Measurements from ENCODE around the gene ADGRL3. TPM values are rescaled to one million over a fixed set of nuclear protein-coding genes. Genes with fewer than 3 reads are reported as not detected.

ADGRL3 gene
- total and polyA plus RNA-seq, 2 donors (not counting 1 experiment from before 2014, with no cell fraction given) = not detected

- Histone ChIP-seq H3K9me3 (ENCODE audit: control extremely low read depth in 1 of 3, control insufficient read depth in 2 of 3, insufficient read depth in 1 of 3, low read length in 2 of 3) (peaks cover 0 to 1% (median 0%) of the 10 kb centered on the region in 3 donors), H3K9ac (ENCODE audit: low read length) (no peak overlapping the region), H3K79me2 (ENCODE audit: control insufficient read depth, insufficient read depth, low read length) (no peaks in the 10 kb centered on the region), H3K4me1 (ENCODE audit: control insufficient read depth in 2 of 2, insufficient read depth in 2 of 2, low read length in 2 of 2) (no peaks in the 10 kb centered on the region), H3K4me2 (replicated peaks; ENCODE audit: low read depth, low read length, poor library complexity, severe bottlenecking) (no peak overlapping the region), H4K20me1 (ENCODE audit: control insufficient read depth, insufficient read depth, low read length, poor library complexity, severe bottlenecking) (no peaks in the 10 kb centered on the region), H3K36me3 (replicated peaks in 1 of 2; ENCODE audit: control extremely low read depth in 1 of 2, control insufficient read depth in 1 of 2, extremely low read depth in 1 of 2, insufficient read depth in 2 of 2, low read length in 1 of 2) (no peaks in the 10 kb centered on the region), H3K27me3 (replicated peaks in 1 of 4; ENCODE audit: control extremely low read depth in 1 of 4, control insufficient read depth in 3 of 4, insufficient read depth in 4 of 4, low read length in 3 of 4) (no peaks in the 10 kb centered on the region), H3K4me3 (ENCODE audit: control extremely low read depth in 1 of 5, extremely low read depth in 1 of 5, insufficient read depth in 1 of 5, low read depth in 2 of 5, low read length in 4 of 5) (no peak overlapping the region), H3K27ac (ENCODE audit: low read length in 2 of 2) (no peak overlapping the region), H2AFZ (ENCODE audit: insufficient read depth, low read depth, low read length, poor library complexity, severe bottlenecking) (no peak overlapping the region)
- WGBS (ENCODE audit: insufficient coverage) = 73% methylated on average over 2 of the region's 3 CpGs
- Mint-ChIP-seq H3K4me1 (no peaks in the 10 kb centered on the region), H3K27me3 (no peaks in the 10 kb centered on the region), H3K4me3 (no peak overlapping the region), H3K27ac (no peak overlapping the region), H3K9me3 (ENCODE audit: insufficient read depth) (no peaks in the 10 kb centered on the region)
- CTCF ChIA-PET = no interaction called here
- ATAC-seq (ENCODE audit: low read depth) (no peak), DNase-seq (no peak)
- TF ChIP-seq CTCF (IDR thresholded peaks at IDR 0.05) = no peak
- no peak for TF ChIP-seq EZH2 (IDR thresholded peaks at IDR 0.05; ENCODE audit: borderline replicate concordance, insufficient read depth, low read depth, low read length, poor library complexity, severe bottlenecking)
- POLR2A ChIA-PET = no interaction called here
- intact Hi-C loops (cut with micrococcal nuclease) = no loop called here
These were observed 355.7 kb downstream of the ADGRL3 start for GRCh38 chr4:61555789-61556188.

- Histone ChIP-seq H3K9me3 (ENCODE audit: control extremely low read depth in 1 of 3, control insufficient read depth in 2 of 3, insufficient read depth in 1 of 3, low read length in 2 of 3) (peaks cover 0 to 1% (median 0%) of the 10 kb centered on the region in 3 donors), H3K27me3 (replicated peaks in 1 of 4; ENCODE audit: control extremely low read depth in 1 of 4, control insufficient read depth in 3 of 4, insufficient read depth in 4 of 4, low read length in 3 of 4) (no peaks in the 10 kb centered on the region), H4K20me1 (ENCODE audit: control insufficient read depth, insufficient read depth, low read length, poor library complexity, severe bottlenecking) (no peaks in the 10 kb centered on the region), H3K4me1 (ENCODE audit: control insufficient read depth in 2 of 2, insufficient read depth in 2 of 2, low read length in 2 of 2) (no peaks in the 10 kb centered on the region), H3K4me3 (ENCODE audit: control extremely low read depth in 1 of 5, extremely low read depth in 1 of 5, insufficient read depth in 1 of 5, low read depth in 2 of 5, low read length in 4 of 5) (no peak overlapping the region), H3K79me2 (ENCODE audit: control insufficient read depth, insufficient read depth, low read length) (no peaks in the 10 kb centered on the region), H3K36me3 (replicated peaks in 1 of 2; ENCODE audit: control extremely low read depth in 1 of 2, control insufficient read depth in 1 of 2, extremely low read depth in 1 of 2, insufficient read depth in 2 of 2, low read length in 1 of 2) (no peaks in the 10 kb centered on the region), H3K27ac (ENCODE audit: low read length in 2 of 2) (no peak overlapping the region), H2AFZ (ENCODE audit: insufficient read depth, low read depth, low read length, poor library complexity, severe bottlenecking) (no peak overlapping the region), H3K4me2 (replicated peaks; ENCODE audit: low read depth, low read length, poor library complexity, severe bottlenecking) (no peak overlapping the region), H3K9ac (ENCODE audit: low read length) (no peak overlapping the region)
- Mint-ChIP-seq H3K27ac (no peak overlapping the region), H3K4me3 (no peak overlapping the region), H3K27me3 (no peaks in the 10 kb centered on the region), H3K9me3 (ENCODE audit: insufficient read depth) (no peaks in the 10 kb centered on the region), H3K4me1 (no peaks in the 10 kb centered on the region)
- WGBS (ENCODE audit: insufficient coverage) = 75% methylated on average over 1 of the region's 1 CpG
- intact Hi-C loops (cut with micrococcal nuclease) = no loop called here
- TF ChIP-seq CTCF (IDR thresholded peaks at IDR 0.05) (no peak), EZH2 (IDR thresholded peaks at IDR 0.05; ENCODE audit: borderline replicate concordance, insufficient read depth, low read depth, low read length, poor library complexity, severe bottlenecking) (no peak)
- DNase-seq (no peak), ATAC-seq (ENCODE audit: low read depth) (no peak)
- ChIA-PET CTCF (no interaction called here), POLR2A (no interaction called here)
These were observed 356.2 kb downstream of the ADGRL3 start for GRCh38 chr4:61556277-61556676.

Data from B cell (primary cell).